Stomach (tissue), 4 donors: ENCODE data around the gene IVL.

Experiments
- CTCF ChIP-seq, 7 experiments: fragments of 450-650 bp in 4 of 7; fragments of 200-600 bp in 3 of 7; sonication (generic) in 3 of 7; IDR thresholded peaks; one replicate each; pipeline ENCODE4 v1.5.1; 2016 to 2019; ENCODE audit warnings: antibody characterized with exemption in 7 of 7, control low read depth in 2 of 7, mild to moderate bottlenecking in 1 of 7
- POLR2A ChIP-seq, 4 donors: fragments of 450-650 bp; IDR thresholded peaks; one replicate each; pipeline ENCODE4 v1.6.1; 2016; ENCODE audit warnings: antibody characterized with exemption in 4 of 4, control low read depth in 2 of 4, mild to moderate bottlenecking in 1 of 4, moderate library complexity in 1 of 4
- POLR2AphosphoS5 ChIP-seq, 3 donors: sonication (generic); formaldehyde crosslinking; IDR thresholded peaks; one replicate each; pipeline ENCODE4 v1.6.1; 2016; ENCODE audit warnings: antibody characterized with exemption in 3 of 3

GRCh38 chr1:152876827-152877226, 31.5 kb upstream of the IVL start:
- TF ChIP-seq POLR2A (IDR thresholded peaks at IDR 0.05), result no peak
- TF ChIP-seq CTCF (IDR thresholded peaks at IDR 0.05), result no peak
- TF ChIP-seq POLR2AphosphoS5 (IDR thresholded peaks at IDR 0.05), result no peak
